Suprapubic skin (tissue), 4 donors: Measurements from ENCODE around the gene SAMD8.
"Not testable (repeated sequence)": the region's sequence is repeated elsewhere in the genome, so short reads cannot be mapped to it uniquely, and the experiment has no call there.

Experiments used
- CTCF ChIP-seq, 2 donors: fragments of 200-600 bp in 1 of 2; fragments of 450-650 bp in 1 of 2; sonication (generic) in 1 of 2; IDR thresholded peaks; one replicate each; pipeline ENCODE4 v1.5.1; 2016 to 2019; ENCODE audit warnings: antibody characterized with exemption in 2 of 2, mild to moderate bottlenecking in 1 of 2, moderate library complexity in 1 of 2
- EP300 ChIP-seq: sonication (generic); formaldehyde crosslinking; IDR thresholded peaks from one replicate; pipeline ENCODE4 v1.6.1; 2017; ENCODE audit warnings: antibody characterized with exemption
- POLR2A ChIP-seq, 2 donors: fragments of 450-650 bp; IDR thresholded peaks; one replicate each; pipeline ENCODE4 v1.6.1; 2017; ENCODE audit warnings: antibody characterized with exemption in 2 of 2, mild to moderate bottlenecking in 2 of 2, moderate library complexity in 2 of 2
- POLR2AphosphoS5 ChIP-seq, 3 donors: sonication (generic); formaldehyde crosslinking; IDR thresholded peaks; one replicate each; pipeline ENCODE4 v1.6.1; 2017; ENCODE audit warnings: antibody characterized with exemption in 3 of 3

DNA sequence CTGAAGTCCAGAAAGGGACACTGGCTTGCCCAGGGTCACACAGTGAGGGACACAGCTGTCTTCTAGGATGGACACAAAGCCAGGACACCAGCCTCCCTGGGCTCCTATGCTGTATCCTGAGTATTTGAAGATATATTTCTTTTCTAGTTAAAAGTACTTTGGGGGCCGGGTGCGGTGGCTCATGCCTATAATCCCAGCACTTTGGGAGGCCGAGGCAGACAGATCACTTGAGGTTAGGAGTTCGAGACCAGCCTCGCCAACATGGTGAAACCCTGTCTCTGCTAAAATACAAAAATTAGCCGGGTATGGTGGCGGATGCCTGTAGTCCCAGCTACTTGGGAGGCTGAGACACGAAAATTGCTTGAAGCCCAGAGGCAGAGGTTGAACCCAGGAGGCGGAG, 4.6 kb upstream of the SAMD8 start:
- not testable (repeated sequence) for TF ChIP-seq CTCF (IDR thresholded peaks at IDR 0.05); POLR2A (IDR thresholded peaks at IDR 0.05); POLR2AphosphoS5 (IDR thresholded peaks at IDR 0.05); EP300
